GM21619 (cell line): ENCODE data around the gene KIF23.

Source experiments
- ATAC-seq: cut with Tn5 transposase; IDR thresholded peaks from one replicate; pipeline ENCODE4 v1.9.1; 2021; ENCODE audit not compliant: unreplicated experiment

The KIF23 gene

GRCh38 chr15:69486481-69487110, 72.4 kb downstream of the KIF23 start:
- no peak for ATAC-seq

GRCh38 chr15:69489073-69489571, 75.0 kb downstream of the KIF23 start:
- no peak for ATAC-seq

DNA sequence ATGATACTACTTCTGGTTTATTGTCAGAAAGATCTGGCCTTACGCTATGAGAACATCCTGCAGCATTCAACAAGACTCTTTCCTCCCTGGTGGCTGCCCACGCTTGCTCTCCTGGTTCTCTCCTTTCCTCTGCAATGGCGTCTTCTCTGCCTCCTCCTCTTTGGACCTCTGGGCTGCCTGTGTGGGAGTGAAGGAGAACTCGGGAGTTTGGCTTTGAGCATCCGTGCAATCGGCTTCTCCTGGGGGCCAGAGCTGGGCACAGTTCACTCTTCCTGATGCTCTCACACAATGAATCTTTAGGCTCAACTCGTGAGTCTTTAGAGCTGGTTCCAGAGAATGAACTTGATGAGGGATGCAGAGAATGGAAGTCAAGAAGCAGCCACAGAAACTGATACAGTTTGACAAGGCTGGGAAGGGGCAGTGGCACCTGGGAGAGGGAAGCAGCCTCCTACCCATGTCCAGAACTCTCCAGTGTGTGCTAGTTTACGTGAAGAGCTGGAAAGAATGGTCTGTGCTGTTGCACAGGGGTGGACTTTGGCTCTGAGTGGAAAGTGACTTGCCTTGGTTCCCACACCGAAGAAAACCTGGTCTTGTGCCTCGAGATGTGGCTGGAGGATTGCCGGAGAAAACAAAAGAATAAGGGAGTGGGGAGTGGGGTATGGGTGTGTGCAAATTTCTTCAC, 76.3 kb downstream of the KIF23 start:
- no peak for ATAC-seq

DNA sequence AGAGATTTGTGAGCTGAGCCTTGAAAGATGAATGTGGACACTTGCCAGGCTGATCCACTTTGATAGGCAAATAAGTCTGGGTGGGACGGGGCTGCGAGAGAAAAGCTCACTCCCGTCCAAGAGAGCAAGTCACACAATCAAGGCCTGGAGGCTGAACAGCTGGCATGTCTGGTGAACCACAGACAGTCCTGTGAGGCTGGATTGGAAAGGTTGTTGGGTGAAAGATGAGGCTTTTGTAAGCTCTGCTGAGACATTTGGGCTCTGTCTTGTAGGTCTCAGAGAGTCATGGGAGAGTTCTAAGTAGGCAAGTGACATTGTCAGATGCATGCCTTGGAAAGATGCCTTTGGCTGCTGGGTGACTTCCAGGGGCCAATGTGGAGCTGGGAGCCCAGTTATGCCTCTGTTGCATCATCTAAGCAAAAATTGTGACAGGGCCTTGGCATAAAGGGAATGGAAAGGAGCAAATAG, 76.9 kb downstream of the KIF23 start:
- ATAC-seq, result no peak

DNA sequence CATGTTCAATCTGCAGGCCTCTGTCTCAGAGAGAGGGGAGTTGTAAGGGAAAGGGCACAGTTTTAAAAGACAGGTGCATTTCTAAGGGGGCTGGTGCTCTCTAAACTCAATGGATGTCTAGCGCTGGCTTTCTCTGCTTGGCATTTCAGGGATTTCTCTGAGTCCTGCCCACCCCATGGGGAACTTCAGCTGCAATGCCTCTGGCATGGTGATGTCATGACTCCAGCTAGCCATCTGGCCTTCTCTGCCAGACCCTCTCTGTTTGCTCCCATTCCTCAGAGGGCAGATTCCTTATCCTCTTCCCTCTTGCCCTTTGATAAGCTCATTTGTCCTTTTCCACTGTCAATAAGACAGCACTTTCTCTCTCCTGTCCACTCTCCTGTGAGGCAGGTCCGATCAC, 79.3 kb downstream of the KIF23 start:
- no peak for ATAC-seq

- no peak for ATAC-seq
Observed at GRCh38 chr15:69496001-69496400, 81.9 kb downstream of the KIF23 start.

DNA sequence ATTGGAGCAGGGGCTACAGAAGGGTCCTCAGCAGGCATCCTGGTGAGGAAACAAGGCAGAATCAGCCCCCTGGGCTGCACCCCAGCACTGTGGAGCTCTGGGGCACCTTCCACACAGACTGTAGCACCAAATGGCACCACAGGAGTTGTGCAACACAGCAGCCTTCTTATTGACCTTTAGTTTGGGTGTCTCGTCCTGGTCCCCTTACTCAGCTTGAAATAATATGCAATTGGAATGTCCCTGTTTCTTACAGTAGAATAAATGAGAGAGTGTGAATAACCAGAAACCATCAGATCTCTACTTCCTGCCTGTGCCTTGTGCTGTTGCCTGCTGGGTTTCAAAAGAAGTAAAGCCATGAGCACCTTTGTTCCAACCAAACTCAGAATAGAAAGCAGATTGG, 82.9 kb downstream of the KIF23 start:
- ATAC-seq, result no peak

GRCh38 chr15:69497667-69498066, 83.5 kb downstream of the KIF23 start:
- ATAC-seq, result no peak
